GM18498 (cell line): ENCODE measurements around the gene ARHGEF25.
"Not testable (repeated sequence)": the region's sequence is repeated elsewhere in the genome, so short reads cannot be mapped to it uniquely, and the experiment has no call there.

Experiments
- ATAC-seq: cut with Tn5 transposase; IDR thresholded peaks from one replicate; pipeline ENCODE4 v1.9.1; 2021; ENCODE audit warnings: mild to moderate bottlenecking, moderate library complexity; ENCODE audit not compliant: unreplicated experiment

Gene ARHGEF25

DNA sequence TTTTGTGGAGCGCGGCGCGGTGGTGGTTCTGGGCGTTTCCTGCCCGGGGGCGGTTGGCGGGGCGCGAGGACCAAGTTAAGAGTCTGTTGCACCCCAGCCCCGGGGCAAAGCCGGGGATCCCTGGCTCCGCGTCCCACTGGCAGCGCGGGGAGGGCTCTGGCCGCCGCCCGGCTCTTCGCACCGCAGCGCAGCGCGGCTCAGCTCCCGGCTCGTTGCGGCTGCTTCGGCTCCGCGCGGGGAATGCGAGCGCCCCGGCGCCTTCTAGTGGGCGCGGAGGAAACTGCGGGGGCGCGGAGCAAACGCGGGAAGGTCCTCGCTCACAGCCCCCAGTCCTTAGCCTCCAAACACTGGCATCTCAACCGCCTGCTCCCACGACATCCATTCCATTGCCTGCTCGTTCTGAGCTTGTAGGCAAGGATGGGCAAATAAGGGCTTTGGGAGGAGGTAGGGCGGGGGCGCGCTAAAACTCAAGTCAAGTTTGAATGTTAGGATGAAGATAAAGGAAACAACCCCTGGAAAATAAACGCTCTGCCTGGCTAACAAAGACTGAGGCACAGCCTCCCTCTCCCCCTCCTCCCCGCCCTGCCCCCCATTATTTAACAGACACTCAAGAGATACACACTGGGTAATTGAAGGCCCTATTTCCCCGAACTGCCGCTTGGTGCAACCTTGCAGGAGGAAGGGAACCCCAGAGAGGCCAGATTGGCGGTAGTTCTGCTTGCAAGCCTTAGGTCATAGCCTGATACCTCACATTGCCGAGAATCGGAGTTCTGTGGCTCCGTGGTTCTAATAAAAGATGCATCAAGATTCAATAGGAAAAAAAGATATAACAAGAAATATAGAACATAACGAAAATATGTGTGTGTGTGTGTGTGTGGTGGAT, 22.0 kb downstream of the ARHGEF25 start, which contains the start of gene B4GALNT1:
Gene B4GALNT1 (minus strand): TSS at position 244 of the 883 bp plus-strand sequence. CDS start 1,069 bp downstream, outside the sequence.
- ATAC-seq = peak; percentile 79

DNA sequence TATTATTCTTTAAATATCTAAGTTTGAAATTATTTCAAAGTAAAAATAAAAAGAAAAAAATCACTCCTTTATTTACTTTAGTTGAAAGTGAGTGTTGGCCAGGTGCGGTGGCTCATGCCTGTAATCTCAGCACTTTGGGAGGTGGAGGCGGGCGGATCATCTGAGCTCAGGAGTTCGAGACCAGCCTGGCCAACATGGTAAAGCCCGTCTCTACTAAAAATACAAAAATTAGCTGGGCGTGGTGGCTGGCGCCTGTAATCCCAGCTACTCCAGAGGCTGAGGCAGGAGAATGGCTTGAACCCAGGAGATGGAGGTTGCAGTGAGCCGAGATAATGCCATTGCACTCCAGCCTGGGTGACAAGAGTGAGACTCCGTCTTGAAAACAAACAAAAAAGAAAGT, 25.5 kb downstream of the ARHGEF25 start:
- ATAC-seq = not testable (repeated sequence)

DNA sequence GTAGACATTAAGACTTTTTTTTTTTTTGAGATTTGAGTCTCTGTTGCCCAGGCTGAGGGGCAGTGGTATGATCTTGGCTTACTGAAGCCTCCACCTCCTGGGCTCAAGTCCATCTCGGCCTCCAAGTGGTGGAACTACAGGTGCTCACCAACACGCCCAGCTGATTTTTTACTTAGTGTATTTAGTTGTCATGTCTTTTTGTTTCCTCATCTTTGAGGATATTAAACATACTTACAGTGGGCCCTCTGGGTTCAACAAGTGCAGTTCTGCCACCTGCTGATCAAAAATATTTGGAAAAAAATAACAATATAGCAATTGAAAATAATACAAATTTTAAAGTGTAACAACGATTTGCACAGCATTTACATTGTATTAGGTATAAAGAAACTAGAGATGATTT, 26.1 kb downstream of the ARHGEF25 start:
- no peak for ATAC-seq

DNA sequence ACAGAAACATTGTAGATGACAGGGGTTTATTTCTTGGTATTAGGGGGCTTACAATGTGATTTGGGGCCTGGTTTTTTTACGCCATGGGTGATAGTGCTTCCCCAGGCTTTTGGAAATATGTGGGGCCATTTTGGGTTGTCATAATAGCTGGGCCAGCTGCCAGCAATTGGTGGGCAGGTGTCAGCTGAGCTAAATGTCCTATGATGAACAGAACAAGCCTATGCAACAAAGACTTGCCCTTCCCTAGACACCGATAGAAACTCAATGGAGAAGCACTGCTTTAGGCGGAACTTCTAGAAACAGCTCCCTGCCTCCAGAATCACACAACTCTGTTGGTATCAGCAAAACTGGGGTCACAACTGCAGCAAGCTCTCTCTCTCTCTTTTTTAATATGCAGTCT, 26.9 kb downstream of the ARHGEF25 start:
- no peak for ATAC-seq

DNA sequence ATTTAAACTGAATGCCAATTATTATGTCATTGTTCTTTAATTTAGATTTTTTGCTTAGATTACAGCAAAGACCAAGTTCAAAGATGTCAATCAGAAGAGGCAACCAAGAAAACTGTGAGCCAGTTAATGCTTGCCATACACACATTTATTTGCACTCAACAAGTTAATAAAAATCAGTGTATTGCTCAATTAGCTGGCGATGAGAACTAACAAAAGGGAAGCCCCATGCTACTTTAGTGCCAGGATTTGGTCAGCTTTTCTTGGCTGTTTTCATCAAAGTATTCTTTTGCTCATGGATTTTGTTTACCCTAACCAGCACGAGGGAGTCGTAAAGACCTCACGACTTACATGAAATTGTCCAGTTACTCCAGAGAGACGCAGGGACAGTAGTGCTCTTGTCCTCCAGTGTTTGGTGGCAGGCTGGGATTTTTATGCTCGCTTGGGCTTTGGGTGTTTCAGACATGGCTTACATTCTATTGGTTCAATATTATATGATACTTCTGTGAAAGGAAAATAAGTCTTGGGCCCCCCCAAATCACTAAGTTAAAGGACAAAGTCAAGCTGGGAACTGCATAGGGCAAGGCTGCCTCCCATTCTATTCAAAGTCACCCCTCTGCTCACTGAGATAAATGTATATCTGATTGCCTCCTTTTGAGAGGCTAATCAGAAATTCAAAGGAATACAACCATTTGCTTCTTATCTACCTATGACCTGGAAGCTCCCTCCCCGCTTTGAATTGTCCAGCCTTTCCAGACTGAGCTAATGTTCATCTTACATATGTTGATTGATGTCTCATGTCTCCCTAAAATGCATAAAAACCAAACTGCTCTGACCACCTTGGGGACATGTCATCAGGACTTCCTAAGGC, 29.2 kb downstream of the ARHGEF25 start:
- ATAC-seq = no peak

DNA sequence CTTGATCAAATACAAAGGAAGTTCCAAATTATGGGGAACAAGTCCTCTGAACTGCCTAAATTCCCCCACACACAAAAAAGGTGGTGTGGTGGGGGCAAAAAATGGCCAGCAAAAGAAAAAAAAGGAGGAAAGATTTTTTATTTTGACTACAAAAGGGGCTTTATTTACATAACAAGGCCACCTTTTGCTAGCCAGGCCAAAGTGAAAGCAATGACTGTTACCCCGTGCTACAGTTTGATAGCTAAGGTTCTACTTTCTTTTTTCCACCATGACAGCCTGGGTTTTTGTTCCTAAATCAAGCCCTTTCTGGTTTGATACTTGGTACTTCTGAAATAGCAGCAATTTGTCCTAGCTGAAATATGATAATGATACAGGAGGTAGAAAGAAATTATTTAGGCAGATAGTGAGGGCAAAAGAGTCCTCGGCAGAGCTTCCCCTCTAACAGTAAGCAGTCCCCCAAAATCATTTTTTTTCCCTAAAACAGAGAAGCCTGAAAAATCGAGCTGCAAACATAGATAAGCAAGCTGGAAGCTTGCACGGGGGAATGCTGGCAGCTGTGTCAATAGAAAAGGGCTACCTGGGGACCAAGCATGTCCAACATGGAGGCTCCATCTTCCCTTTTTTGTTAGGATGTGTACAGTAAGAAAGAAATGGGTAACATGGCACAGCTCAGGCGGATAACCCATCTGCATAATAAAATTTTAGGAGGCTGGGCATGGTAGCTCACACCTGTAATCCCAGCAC, 30.6 kb downstream of the ARHGEF25 start:
- no peak for ATAC-seq

DNA sequence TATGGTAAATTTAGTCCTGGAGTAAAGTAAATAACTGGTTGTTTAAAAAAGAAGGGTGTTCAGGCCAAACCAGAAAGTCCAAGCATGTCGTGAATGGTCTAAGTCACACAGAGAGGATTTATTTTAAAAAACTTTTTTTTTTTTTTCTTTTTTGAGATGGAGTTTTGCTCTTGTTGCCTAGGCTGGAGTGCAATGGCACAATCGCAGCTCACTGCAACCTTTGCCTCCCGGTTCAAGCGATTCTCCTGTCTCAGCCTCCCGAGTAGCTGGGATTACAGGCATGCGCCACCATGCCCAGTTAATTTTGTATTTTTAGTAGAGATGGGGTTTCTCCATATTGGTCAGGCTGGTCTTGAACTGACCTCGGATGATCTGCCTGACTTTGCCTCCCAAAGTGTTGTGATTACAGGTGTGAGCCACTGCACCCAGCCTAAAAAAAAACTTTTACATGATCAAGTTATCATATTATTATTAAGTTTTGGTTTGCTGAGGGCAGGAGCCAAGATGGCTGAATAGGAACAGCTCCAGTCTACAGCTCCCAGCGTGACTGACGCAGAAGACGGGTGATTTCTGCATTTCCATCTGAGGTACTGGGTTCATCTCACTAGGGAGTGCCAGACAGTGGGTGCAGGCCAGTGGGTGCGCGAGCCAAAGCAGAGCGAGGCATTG, 34.9 kb downstream of the ARHGEF25 start:
- not testable (repeated sequence) for ATAC-seq

DNA sequence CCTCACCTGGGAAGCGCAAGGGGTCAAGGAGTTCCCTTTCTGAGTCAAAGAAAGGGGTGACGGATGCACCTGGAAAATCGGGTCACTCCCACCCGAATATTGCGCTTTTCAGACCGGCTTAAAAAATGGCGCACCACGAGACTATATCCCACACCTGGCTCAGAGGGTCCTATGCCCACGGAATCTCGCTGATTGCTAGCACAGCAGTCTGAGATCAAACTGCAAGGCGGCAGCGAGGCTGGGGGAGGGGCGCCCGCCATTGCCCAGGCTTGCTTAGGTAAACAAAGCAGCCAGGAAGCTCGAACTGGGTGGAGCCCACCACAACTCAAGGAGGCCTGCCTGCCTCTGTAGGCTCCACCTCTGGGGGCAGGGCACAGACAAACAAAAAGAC, 35.4 kb downstream of the ARHGEF25 start:
- ATAC-seq = not testable (repeated sequence)

DNA sequence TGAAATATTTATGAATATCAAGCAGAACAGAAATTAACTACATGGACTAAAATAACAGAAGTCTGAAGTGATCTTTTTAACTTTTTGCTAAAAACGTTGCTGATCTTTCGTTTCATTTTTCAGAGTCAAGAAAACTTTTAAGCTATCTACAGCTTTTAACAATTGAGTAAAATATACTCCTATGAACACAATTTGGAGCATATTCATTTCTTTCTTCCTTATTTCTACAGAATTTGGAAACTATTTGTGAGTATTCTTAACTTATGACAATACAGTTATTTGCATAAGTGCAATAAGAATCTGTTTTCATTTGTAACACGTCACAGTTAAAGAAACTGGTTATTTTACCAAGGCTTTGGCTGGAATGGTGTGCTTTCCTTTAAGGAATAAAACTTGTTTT, 42.8 kb downstream of the ARHGEF25 start:
- ATAC-seq = no peak

DNA sequence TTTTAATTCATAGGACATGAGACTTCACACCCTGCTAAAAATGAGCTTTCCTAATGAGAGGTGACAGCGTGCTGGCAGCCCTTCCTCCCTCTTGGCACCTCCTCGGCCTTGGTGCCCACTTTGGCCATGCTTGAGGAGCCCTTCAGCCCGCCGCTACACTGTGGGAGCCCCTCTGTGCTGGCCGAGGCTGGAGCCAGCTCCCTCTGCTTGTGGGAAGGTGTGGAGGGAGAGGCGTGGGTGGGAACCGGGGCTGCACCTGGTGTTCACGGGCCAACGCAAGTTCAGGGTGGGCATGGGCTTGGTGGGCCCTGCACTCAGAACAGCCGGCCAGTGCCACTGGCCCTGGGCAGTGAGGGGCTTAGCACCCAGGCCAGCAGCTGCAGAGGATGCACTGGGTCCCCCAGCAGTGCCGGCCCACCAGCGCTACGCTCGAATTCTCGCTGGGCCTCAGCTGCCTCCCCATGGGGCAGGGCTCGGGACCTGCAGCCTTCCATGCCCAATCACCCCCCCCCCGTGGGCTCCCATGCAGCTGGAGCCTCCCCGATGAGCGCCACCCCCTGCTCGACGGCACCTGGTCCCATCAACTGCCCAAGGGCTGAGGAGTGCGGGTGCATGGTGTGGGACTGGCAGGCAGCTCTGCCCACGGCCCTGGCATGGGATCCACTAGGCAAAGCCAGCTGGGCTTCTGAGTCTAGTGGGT, 44.5 kb downstream of the ARHGEF25 start:
- no peak for ATAC-seq

DNA sequence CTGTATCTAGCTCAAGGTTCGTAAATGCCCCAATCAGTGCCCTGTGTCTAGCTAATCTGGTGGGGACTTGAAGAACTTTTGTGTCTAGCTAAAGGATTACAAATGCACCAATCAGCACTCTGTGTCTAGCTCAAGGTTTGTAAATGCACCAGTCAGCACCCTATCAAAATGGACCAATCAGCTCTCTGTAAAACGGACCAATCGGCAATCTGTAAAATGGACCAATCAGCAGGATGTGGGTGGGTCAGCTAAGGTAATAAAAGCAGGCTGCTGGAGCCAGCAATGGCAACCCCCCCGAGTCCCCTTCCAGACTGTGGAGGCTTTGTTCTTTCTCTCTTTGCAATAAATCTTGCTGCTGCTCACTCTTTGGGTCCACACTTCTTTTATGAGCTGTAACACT, 45.2 kb downstream of the ARHGEF25 start:
- ATAC-seq = not testable (repeated sequence)

DNA sequence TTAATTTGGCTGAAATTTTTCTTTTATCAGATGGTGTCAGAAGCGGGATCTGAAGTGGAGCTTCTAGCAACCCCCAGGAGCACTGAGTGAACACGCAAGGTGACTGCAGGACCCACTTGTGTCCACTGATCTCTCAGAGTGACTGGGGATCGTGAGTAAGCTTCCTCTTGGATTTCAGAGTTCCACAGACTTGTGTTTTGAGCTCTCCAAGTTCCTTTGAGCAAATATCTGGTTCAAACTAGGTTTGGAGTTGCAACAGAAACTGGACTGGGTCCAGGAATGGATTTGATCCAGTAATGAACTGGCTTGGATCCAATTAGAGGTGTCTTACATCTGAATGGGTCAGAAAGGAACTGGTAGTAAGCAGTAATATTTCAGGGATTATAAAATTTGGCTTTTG, 46.5 kb downstream of the ARHGEF25 start:
- no peak for ATAC-seq

DNA sequence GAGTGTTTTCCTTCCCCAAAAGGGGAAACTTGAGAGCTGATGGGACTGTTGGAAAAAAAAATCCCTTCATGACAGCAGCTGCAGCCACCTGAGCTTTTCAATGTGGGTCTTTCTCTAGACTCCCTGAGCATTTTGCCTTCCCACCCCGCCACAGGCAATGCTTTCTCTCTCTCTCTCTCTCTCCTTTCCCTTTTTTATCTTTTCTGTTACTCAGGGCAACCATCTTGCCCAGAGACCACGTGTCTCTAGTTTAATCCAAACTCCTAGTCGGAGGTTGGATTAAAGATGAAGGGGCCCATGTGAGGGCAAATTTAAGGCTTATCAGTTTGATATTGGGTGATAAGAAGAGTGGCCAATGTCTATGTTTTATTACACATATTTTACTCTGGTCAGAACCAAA, 47.7 kb downstream of the ARHGEF25 start:
- no peak for ATAC-seq

DNA sequence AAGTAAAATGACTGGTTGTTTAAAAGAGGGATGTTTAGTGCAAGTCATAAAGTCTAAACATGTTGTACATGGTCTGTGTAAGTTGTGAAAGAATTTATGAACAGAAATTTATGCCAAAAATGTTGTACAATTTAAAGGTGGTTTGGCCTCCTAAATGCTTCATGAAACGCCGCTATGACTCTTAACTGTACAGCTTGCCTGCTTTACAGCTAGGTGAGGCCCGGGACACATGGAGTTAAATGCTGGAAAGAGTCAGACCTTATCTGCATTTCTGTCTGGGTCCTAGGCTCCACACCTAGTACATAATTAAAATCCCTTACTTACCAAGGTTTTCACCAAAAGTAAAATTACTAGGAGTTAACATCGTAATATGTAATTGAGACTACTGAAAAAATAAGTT, 50.1 kb downstream of the ARHGEF25 start:
- no peak for ATAC-seq

DNA sequence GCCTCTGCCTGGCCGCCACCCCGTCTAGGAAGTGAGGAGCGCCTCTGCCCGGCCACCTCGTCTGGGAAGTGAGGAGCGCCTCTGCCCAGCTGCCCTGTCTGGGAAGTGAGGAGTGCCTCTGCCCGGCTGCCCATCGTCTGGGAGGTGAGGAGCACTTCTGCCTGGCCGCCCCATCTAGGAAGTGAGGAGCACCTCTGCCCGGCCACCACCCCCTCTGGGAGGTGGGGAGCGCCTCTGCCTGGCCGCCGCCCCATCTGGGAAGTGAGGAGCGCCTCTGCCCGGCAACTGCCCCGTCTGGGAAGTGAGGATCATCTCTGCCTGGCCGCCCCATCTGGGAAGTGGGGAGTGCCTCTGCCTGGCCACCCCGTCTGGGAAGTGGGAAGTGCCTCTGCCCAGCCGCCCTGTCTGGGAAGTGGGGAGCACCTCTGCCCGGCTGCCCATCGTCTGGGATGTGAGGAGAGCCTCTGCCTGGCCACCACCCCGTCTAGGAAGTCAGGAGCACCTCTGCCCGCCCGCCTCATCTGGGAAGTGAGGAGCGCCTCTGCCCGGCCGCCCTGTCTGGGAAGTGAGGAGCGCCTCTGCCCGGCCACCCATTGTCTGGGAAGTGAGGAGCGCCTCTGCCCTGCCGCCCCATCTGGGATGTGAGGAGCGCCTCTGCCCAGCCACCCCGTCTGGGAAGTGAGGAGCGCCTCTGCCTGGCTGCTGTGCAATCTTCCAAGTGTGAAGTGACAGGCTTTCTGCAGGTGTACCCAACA, 54.0 kb downstream of the ARHGEF25 start:
- ATAC-seq = not testable (repeated sequence)
